ELR (cell line): ENCODE measurements around the gene HNMT.
"Not testable (repeated sequence)": the region's sequence is repeated elsewhere in the genome, so short reads cannot be mapped to it uniquely, and the experiment has no call there.

ENCODE experiments used
- DNase-seq: peaks from one replicate; pipeline ENCODE4 v3.0.0-alpha.2; 2015; ENCODE audit warnings: low read depth

Gene HNMT

DNA sequence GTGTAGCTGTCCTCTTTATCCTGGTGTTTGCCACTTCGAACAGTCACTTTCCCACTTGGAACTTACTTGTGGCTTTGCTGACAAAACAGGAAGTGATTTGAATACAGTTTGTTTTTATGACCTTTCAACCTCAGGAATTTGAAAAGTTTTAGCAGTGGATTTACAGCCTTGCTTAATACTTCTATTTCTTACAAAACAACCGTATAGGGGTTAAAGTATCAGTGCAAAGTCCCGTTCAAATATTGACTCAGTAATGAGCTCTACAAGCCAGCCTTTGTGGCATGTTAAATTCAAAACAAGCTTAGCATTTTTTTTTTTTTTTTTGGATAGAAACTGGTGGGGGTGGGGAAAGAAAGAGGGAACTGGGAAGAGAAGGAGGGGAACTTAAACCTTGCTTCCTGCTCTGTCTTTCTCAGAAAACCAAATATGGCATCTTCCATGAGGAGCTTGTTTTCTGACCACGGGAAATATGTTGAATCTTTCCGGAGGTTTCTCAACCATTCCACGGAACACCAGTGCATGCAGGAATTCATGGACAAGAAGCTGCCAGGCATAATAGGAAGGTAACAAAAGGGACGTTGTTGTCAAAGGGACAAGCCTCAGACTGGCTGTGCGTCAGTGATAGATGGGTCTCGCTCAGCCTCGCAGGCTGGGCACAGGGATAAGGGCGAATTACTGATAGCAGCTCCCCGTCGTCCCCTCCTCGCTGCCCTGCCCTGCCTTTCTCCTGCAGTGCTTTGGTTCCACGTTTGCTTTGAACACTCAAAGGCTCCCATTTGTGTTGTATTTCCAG, at the start of gene HNMT:
Gene HNMT, plus strand, starts transcription at position 408 of the 793 bp plus-strand sequence. Its CDS starts 19 bp downstream, at position 427.
- DNase-seq, result peak; percentile 59

GRCh38 chr2:137921105-137921880, 43.0 kb upstream of the HNMT start:
- no peak for DNase-seq

GRCh38 chr2:137922171-137922570, 42.1 kb upstream of the HNMT start:
- not testable (repeated sequence) for DNase-seq

DNA sequence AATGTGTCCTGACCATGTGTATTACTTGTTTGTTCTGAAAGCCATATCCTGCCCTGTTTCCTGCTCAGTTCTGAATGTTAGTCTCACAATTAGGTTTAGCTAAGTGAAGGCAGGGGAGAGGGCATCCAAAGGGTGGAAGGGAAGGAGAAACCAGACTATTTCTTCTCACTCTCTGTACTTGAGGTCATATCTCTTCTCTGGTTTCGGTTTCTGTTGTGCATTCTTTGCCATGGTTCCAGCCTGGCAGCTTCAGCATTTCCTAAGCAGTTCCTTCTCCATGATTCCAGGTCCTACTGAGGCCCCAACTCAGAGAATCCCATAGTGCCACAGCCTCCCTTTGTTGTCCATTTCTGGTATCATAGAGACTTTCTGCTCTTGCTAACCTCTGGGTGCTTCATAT, 40.3 kb upstream of the HNMT start:
- DNase-seq, result no peak

DNA sequence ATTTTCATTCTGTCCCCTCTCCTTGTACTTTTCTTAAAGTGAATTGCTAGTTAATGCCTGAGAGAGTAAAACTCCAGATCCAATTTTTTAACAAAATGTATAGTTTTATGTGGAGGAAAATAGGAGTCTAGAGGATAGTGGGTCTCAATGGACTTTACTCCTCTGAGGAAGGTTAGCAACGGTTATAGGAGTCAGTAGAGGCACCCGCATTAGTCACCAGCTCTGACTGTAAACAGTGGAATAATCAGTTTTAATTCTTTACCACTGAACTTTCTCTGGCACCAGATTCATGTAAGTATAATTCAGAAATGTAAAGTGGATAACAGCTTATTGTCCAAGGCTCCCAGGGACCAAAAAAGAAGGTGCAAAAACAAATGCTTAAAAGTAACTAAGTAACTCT, 38.7 kb upstream of the HNMT start:
- peak; percentile 21 for DNase-seq

GRCh38 chr2:137927846-137928245, 36.4 kb upstream of the HNMT start:
- no peak for DNase-seq

- peak; percentile 63 for DNase-seq
Observed at GRCh38 chr2:137928547-137929518, 35.4 kb upstream of the HNMT start.

DNA sequence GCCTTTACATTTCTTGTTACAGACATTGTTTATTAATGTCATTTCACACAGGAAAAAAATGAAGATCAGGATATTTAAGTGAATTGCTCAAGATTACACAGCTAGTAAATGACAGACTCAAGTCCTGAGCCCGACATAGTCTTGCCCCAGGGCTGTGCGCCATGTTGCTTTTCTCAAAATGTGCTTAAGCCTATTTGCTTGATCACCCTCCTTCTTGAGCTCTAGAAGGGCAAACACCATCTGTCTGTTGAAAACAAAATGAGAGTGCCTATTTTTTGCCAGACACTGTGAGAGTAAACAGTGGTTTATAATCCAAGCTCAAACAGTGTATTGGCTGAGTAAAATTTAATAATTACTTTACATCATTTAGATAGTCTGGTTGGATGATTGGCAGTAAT, 34.8 kb upstream of the HNMT start:
- DNase-seq, result no peak

- no peak for DNase-seq
Observed at GRCh38 chr2:137930146-137930545, 34.1 kb upstream of the HNMT start.

GRCh38 chr2:137935591-137935990, 28.7 kb upstream of the HNMT start:
- DNase-seq, result no peak

DNA sequence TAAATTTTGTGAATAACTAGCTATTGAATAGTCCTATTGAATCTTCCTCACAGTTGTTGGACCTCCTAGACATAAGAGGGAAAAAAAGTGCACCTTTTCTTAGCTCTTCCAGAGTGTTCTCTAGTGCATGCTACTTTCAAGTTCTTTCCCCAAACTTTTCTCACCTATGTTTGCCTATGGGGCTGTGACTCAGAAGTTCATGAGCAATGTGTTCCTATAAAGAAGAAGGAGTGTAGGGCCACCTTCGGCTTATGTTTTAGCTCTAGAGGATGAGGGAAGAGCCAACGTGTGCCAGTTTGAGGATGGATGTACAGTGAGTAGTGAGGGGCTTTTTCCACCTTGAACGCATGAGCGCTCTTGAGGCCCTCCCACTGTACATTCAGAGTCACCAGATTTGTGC, 27.0 kb upstream of the HNMT start:
- DNase-seq, result no peak

DNA sequence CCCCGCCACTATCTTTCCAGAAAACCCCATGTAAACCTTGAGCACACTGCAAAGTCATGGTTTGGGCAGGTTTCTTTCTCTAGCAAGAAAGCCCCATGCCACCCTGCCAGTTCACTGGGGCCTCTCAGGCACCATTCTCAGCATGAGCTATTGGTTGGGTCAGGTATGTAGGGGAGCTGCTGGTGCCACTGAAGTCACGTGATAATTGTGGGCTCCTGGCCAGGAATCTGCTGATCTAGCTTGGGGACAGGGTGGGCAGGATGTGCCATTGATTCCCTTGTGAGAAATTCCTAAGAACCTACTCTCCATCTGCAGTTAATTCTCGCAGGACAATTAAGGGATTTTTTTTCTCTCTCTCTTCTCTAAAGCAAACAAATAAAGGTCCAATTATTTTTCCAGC, 26.5 kb upstream of the HNMT start:
- no peak for DNase-seq

DNA sequence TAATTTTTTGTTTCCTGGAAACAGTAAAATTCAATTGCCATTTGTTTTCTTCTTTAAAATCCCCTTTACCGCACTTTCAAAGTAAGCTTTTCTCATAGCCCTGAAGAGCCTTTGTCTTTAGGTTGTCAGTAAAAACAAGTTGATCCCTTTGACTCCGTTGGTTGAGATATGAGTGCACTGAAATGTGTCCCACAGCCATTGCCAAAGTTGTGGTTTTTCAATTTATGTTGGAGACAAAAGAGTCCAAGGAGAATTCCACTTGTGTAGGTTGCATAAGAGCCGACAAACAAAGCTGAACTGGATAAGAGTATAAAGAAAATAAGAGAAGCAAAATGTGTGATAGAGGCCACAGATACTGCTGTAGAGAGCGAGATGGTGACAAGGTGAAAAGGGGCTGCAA, 26.1 kb upstream of the HNMT start:
- no peak for DNase-seq

GRCh38 chr2:137939026-137939425, 25.2 kb upstream of the HNMT start:
- no peak for DNase-seq

- no peak for DNase-seq
Observed at GRCh38 chr2:137940154-137940553, 24.1 kb upstream of the HNMT start.

- DNase-seq, result no peak
Observed at GRCh38 chr2:137942037-137942832, 22.0 kb upstream of the HNMT start.

DNA sequence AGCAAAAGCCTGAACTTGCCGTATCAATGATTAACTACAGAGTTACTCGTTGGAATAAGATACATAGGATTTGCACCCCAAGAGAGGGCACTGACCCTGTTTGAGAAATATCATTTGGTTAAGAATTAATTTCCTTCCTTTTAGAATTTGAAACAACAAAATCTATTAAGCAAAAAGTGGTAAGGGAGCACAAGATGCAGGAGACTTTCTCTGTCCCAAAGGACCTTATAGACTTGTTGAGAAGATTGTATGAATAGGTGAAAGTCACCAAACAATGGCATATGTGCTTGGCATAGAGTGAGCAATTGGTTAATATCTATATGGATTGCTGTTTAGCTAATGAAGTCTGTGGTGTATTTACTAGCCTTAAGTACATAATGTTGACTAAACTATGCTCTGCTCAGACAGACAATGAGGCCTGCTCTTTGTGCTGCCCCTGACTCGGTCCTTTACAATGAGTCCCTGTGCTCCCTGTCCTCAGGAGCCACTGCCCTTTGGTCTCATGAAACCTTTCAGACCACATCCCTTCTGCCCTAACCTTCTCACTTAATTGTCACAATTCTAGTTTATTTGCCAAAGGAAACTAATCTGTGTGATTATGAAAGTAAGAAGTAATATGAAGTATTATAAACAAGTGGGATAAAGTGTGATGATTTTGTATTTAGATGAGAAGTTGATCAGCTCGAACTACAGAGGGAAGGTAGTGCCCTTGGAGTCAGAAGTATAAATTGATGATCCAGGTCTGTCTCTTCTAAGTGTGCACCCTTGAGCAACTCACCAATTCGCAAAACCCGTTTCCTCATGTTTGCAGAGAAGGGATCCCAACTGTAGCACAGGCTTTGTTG, 21.2 kb upstream of the HNMT start:
- DNase-seq, result no peak

GRCh38 chr2:137943678-137944347, 20.5 kb upstream of the HNMT start:
- DNase-seq, result no peak

DNA sequence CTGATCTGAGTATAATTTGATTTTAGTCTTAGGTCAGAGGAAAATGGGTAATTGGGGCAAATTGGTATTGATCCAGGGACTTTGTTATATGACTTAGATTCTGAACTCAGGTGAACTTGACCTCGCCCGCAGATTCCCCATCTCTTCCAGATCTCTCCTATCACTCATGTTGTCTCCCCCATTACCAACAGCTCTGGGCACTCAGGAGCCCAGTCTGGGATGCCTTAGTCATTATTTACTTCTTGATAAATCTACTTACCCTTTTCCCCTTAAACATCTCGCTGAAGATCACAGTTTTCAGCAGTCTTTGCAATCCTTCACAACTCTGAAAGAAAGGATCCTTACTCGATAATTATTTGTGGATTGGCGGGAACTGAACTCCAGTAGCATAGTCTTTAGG, 19.6 kb upstream of the HNMT start:
- DNase-seq, result no peak

DNA sequence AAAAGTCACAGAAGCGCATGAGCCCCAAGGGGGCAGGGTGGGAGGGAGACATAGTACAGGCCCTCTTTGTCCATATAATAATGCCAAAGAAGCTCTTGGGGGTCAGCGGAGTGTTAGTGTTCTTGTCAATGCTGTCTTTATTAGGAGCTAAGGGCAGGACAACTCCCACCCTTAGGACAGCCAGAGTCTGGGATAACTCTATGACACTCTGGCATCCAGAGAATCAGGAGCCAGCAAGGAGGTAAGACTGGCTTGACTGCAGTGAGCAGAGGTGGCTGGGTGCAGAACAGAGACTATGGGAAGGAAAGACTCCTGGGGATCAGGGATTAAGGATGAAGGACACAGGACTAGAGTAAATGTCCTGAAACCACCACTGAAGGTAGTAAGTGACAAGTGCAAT, 19.0 kb upstream of the HNMT start:
- DNase-seq, result no peak
